DMS153 (cell line): ENCODE results near the gene IDH3B.
"Not testable (repeated sequence)": the region's sequence is repeated elsewhere in the genome, so short reads cannot be mapped to it uniquely, and the experiment has no call there.

Experiments used
- DNase-seq: peaks from one replicate; lab custom pipeline; 2025; lab: John Stamatoyannopoulos, UW

IDH3B gene

GRCh38 chr20:2663887-2664719, at the start of gene IDH3B:
IDH3B (minus strand) TSS chr20:2664216; CDS start chr20:2664188, 28 bp downstream.
- peak; percentile 71 for DNase-seq

GRCh38 chr20:2713285-2713684, 49.3 kb upstream of the IDH3B start:
- no peak for DNase-seq

GRCh38 chr20:2709205-2709981, 45.4 kb upstream of the IDH3B start:
- DNase-seq, result no peak

- DNase-seq, result no peak
Measured at GRCh38 chr20:2708665-2709064, 44.6 kb upstream of the IDH3B start.

GRCh38 chr20:2708073-2708415, 44.0 kb upstream of the IDH3B start:
- DNase-seq, result no peak

GRCh38 chr20:2707353-2708072, 43.5 kb upstream of the IDH3B start:
- DNase-seq, result no peak

GRCh38 chr20:2706688-2707352, 42.8 kb upstream of the IDH3B start:
- DNase-seq, result no peak

- DNase-seq, result no peak
Measured at GRCh38 chr20:2705931-2706645, 42.1 kb upstream of the IDH3B start.

GRCh38 chr20:2703716-2704475, 39.9 kb upstream of the IDH3B start:
- no peak for DNase-seq

- DNase-seq, result no peak
Measured at GRCh38 chr20:2701671-2702081, 37.7 kb upstream of the IDH3B start.

- no peak for DNase-seq
Measured at GRCh38 chr20:2700913-2701620, 37.1 kb upstream of the IDH3B start.

- no peak for DNase-seq
Measured at GRCh38 chr20:2699775-2700413, 35.9 kb upstream of the IDH3B start.

GRCh38 chr20:2698912-2699311, 34.9 kb upstream of the IDH3B start:
- no peak for DNase-seq

- DNase-seq, result no peak
Measured at GRCh38 chr20:2698186-2698817, 34.3 kb upstream of the IDH3B start.

GRCh38 chr20:2697768-2698167, 33.8 kb upstream of the IDH3B start:
- DNase-seq, result no peak

- DNase-seq, result no peak
Measured at GRCh38 chr20:2696646-2697045, 32.6 kb upstream of the IDH3B start.

GRCh38 chr20:2695984-2696525, 32.0 kb upstream of the IDH3B start:
- not testable (repeated sequence) for DNase-seq

- no peak for DNase-seq
Measured at GRCh38 chr20:2695206-2695983, 31.4 kb upstream of the IDH3B start.
